Breast epithelium (tissue), 4 donors: ENCODE results near the gene TXNDC15. TPM values are rescaled to one million over a fixed set of nuclear protein-coding genes. Genes with fewer than 3 reads are reported as not detected.

Source experiments
- DNase-seq, 2 donors: peaks; one replicate each; pipeline ENCODE4 v3.0.0-alpha.2; 2019; ENCODE audit warnings: low spot score in 2 of 2
- H3K27ac ChIP-seq, 2 donors: fragments of 200-600 bp; sonication (generic) in 1 of 2; one replicate each; pipeline ENCODE4 v1.5.1; 2016 to 2019; ENCODE audit warnings: mild to moderate bottlenecking in 1 of 2
- H3K27me3 ChIP-seq, 2 donors: fragments of 200-600 bp; sonication (generic) in 1 of 2; one replicate each; pipeline versions ENCODE4 v1.5.1 to v1.6.0; 2017 to 2019; ENCODE audit warnings: control low read depth in 1 of 2, mild to moderate bottlenecking in 1 of 2
- H3K36me3 ChIP-seq: fragments of 200-600 bp; one replicate; pipeline ENCODE4 v1.5.1; 2019
- H3K4me1 ChIP-seq, 2 donors: fragments of 200-600 bp; sonication (generic); one replicate each; pipeline ENCODE4 v1.5.1; 2016 to 2019; ENCODE audit warnings: control low read depth in 1 of 2
- H3K4me3 ChIP-seq, 3 donors: fragments of 200-600 bp; sonication (generic); 1 replicate in 2 of 3; 2 replicates in 1 of 3; pipeline ENCODE4 v1.5.1; 2016 to 2019; ENCODE audit warnings: mild to moderate bottlenecking in 3 of 3, moderate library complexity in 2 of 3
- H3K9me3 ChIP-seq, 2 donors: fragments of 200-600 bp; sonication (generic) in 1 of 2; one replicate each; pipeline ENCODE4 v1.5.1; 2016 to 2019; ENCODE audit warnings: control low read depth in 1 of 2
- CTCF ChIP-seq, 3 donors: fragments of 450-650 bp; IDR thresholded peaks; one replicate each; pipeline ENCODE4 v1.5.1; 2016 to 2017; ENCODE audit warnings: antibody characterized with exemption in 3 of 3, mild to moderate bottlenecking in 3 of 3, moderate library complexity in 3 of 3
- POLR2A ChIP-seq: fragments of 450-650 bp; IDR thresholded peaks from one replicate; pipeline ENCODE4 v1.6.1; 2016; ENCODE audit warnings: antibody characterized with exemption, mild to moderate bottlenecking, moderate library complexity
- POLR2AphosphoS5 ChIP-seq, 3 donors: sonication (generic); formaldehyde crosslinking; IDR thresholded peaks; one replicate each; pipeline ENCODE4 v1.6.1; 2017; ENCODE audit warnings: antibody characterized with exemption in 3 of 3
- intact Hi-C: fragments of 100-400 bp; cut with DNase I; formaldehyde crosslinking; loops from one replicate; pipeline ENCODE4 v1.15.1; 2023; ENCODE audit warnings: low total_unique reads
- total RNA-seq, 3 donors: library from RNA; depleted of rRNA; stranded (reverse); fragments of >200 nt; gene quantifications; one replicate each; pipeline ENCODE4 v1.1.0, GENCODE V29; 2016

TXNDC15 gene, protein sequence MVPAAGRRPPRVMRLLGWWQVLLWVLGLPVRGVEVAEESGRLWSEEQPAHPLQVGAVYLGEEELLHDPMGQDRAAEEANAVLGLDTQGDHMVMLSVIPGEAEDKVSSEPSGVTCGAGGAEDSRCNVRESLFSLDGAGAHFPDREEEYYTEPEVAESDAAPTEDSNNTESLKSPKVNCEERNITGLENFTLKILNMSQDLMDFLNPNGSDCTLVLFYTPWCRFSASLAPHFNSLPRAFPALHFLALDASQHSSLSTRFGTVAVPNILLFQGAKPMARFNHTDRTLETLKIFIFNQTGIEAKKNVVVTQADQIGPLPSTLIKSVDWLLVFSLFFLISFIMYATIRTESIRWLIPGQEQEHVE
- total RNA-seq = 10 to 100 TPM; 68.0 to 80.0 (median 74.9) TPM

- H3K9me3 ChIP-seq = no peaks in the 10 kb centered on the region
- DNase-seq = peak; percentile 71 to 85
- peak within 1 kb of the TSS; percentile 90 to 96 for H3K27ac ChIP-seq
- intact Hi-C loops = no loop called here
- no peaks in the 10 kb centered on the region for H3K36me3 ChIP-seq
- no peaks in the 10 kb centered on the region for H3K27me3 ChIP-seq
- TF ChIP-seq POLR2A (peak; percentile 35), CTCF (IDR thresholded peaks at IDR 0.05) (no peak), POLR2AphosphoS5 (IDR thresholded peaks at IDR 0.05) (peak in 2 of 3 donors; percentile 70)
- H3K4me3 ChIP-seq = peak within 1 kb of the TSS; percentile 83 to 93 (median 91)
- peaks cover 0 to 7% of the 10 kb centered on the region in 2 donors for H3K4me1 ChIP-seq
Observed at GRCh38 chr5:134873987-134874830, at the start of gene TXNDC15. TXNDC15 (plus strand) TSS chr5:134874371; CDS start chr5:134874428, 57 bp downstream.

GRCh38 chr5:134824681-134825080, 49.5 kb upstream of the TXNDC15 start:
- H3K9me3 ChIP-seq = no peaks in the 10 kb centered on the region
- H3K4me1 ChIP-seq = no peaks in the 10 kb centered on the region
- H3K27me3 ChIP-seq = no peaks in the 10 kb centered on the region
- H3K27ac ChIP-seq = no peak overlapping the region
- no peak for DNase-seq
- no peak for TF ChIP-seq POLR2A
- no peak for TF ChIP-seq POLR2AphosphoS5 (IDR thresholded peaks at IDR 0.05)
- no peak for TF ChIP-seq CTCF (IDR thresholded peaks at IDR 0.05)
- intact Hi-C loops = no loop called here
- no peak overlapping the region for H3K4me3 ChIP-seq
- no peaks in the 10 kb centered on the region for H3K36me3 ChIP-seq

GRCh38 chr5:134825212-134825611, 49.0 kb upstream of the TXNDC15 start:
- H3K27me3 ChIP-seq = no peaks in the 10 kb centered on the region
- no peaks in the 10 kb centered on the region for H3K36me3 ChIP-seq
- H3K4me1 ChIP-seq = no peaks in the 10 kb centered on the region
- H3K27ac ChIP-seq = no peak overlapping the region
- no peak for DNase-seq
- intact Hi-C loops = no loop called here
- TF ChIP-seq POLR2AphosphoS5 (IDR thresholded peaks at IDR 0.05) (no peak), CTCF (IDR thresholded peaks at IDR 0.05) (no peak), POLR2A (no peak)
- no peak overlapping the region for H3K4me3 ChIP-seq
- H3K9me3 ChIP-seq = no peaks in the 10 kb centered on the region

- intact Hi-C loops = no loop called here
- TF ChIP-seq CTCF (IDR thresholded peaks at IDR 0.05) (no peak), POLR2A (no peak), POLR2AphosphoS5 (IDR thresholded peaks at IDR 0.05) (no peak)
- no peaks in the 10 kb centered on the region for H3K9me3 ChIP-seq
- H3K27me3 ChIP-seq = no peaks in the 10 kb centered on the region
- no peak overlapping the region for H3K27ac ChIP-seq
- no peaks in the 10 kb centered on the region for H3K4me1 ChIP-seq
- no peak for DNase-seq
- no peaks in the 10 kb centered on the region for H3K36me3 ChIP-seq
- no peak overlapping the region for H3K4me3 ChIP-seq
Observed at GRCh38 chr5:134833340-134834032, 40.7 kb upstream of the TXNDC15 start.
